Left hindlimb (tissue), 1 donor: Measurements from ENCODE around the gene TUBGCP2.
"Not testable (repeated sequence)": the region's sequence is repeated elsewhere in the genome, so short reads cannot be mapped to it uniquely, and the experiment has no call there.

Source experiments
- DNase-seq: peaks from one replicate; pipeline ENCODE4 v3.0.0-alpha.2; 2018

Gene TUBGCP2

DNA sequence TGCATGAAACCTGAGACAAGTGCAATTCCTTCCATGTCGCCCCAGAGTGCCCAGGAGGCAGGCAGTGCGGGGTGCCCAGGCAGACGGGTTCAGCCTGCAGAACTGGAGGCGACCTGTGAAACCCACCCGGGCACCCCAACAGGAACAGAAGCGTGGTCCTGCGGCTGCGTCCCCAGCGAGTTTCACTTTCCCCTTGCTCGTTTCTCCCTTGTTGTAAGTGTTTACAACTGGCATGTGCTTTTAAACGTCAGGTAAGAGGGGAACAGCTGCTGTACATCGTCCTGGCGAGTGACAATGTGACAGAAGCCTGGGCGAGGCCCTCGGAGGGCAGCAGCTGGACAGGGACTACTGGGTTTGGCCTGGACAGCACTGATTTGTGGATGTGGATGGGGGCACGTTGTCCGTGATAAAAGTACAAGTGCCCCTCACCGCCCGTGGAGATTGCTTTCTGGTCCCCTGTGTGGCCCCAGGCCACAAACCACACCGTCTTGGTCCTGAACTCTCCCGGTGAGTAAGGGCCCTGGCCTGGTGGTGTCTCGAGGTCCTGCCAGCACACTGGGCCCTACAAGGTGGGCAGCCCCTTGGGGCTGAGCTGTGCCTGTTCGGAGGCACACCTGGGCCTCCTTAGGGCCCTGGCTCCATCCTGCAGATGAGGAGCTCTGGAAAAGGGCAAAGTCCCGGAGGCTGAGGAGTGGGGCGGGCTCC, 67.0 kb downstream of the TUBGCP2 start:
- DNase-seq, result no peak

- DNase-seq, result no peak
Measured at GRCh38 chr10:133239990-133240389, 68.7 kb downstream of the TUBGCP2 start.

GRCh38 chr10:133238466-133238804, 70.2 kb downstream of the TUBGCP2 start:
- DNase-seq, result no peak

DNA sequence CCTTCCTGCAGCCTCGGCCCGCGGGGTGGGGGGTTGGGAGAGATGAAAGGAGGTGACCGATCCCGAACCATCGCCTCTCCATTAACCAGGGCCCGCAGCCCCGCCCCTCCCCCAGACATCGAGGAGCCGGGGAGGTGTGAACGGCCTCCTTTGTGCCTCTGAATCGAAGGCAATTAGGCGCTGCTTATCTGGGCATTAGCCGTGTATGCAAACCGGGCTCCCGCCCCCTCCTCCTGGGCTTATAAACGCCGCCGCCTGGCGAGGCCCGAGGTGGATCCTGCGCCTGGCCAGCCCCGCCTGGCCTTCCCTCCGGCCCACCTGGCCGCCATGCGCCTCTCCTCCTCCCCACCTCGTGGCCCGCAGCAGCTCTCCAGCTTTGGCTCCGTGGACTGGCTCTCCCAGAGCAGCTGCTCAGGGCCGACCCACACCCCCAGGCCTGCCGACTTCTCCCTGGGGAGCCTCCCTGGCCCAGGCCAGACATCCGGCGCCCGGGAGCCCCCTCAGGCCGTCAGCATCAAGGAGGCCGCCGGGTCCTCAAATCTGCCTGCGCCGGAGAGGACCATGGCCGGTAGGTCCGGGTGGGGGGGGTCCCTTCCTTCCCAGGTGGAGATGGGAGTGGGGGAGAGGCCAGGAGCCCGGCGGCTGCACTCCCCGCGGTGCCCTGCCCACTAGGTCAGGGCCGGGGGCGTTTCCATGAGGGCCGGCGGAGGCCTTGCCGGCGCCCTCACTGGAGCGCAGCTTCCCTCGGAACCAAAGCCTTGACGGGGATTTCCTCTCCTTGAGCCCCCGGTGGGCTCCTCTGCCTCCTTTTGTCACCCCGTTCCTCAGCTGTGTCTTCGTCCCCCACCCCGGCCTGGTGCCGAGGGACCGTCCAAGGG, 70.8 kb downstream of the TUBGCP2 start, which contains the start of gene VENTX:
TSS of gene VENTX (plus strand) at position 268 of the 878 bp plus-strand sequence. CDS start at position 328, 60 bp downstream.
- no peak for DNase-seq

DNA sequence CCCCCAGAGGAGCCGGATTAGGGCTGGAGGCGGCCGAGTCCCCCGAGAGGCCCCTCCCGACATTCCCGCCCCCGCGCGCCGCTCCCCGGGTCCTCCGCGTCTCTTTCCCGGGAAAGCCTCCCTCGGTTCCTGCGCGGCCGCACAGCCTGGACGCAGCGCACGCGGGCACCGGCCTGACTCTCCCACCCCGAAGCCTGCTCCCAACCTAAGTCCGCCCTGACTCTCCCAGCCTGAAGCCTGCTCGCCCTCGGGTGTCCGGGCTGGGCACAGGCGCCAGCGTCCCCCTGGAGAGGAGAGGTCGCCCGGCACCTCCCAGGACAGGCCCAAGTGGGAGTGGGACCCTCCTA, 71.5 kb downstream of the TUBGCP2 start:
- DNase-seq, result no peak

DNA sequence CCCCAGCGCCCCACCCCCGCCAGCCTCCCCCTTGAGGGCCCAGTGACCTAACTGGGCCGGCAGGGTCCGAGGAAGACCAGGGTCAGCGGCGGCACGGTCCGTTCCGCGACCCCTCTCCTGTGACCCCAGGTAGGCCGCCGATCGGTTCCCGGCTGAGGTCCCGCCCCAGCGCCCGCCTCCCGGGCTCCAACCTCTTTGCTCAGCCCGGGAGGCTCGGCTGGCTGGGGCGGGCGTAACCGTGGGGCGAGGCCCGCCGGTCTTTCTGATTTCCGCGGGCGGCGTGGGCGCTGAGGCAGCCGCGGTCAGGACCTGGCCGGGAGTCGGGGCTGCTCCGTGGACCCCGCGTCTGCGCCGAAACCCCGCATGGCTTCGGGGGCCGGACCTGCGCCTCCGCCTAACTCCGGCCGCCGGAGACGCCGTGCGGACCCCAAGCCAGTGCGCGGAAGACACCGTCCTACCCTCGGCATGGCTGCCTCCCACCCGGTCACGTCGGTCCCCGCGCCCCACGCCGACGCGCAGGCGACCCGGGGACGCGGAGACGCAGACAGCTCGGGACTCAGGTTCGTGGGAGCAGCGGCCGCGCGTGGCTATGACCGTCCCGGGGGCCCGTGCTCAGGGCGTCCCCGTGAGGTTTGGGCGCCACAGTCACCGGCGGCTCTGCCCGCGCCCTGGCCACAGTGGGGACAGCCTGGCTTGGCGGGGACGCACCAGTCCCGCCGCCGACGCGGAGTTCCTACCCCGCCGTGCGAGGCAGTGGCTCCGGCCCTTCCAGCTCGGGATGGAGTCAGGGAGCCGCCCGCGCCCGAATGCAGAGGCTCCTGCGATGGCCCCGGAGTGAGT, 72.1 kb downstream of the TUBGCP2 start:
- no peak for DNase-seq

- DNase-seq, result no peak
Measured at GRCh38 chr10:133235932-133236331, 72.7 kb downstream of the TUBGCP2 start.

DNA sequence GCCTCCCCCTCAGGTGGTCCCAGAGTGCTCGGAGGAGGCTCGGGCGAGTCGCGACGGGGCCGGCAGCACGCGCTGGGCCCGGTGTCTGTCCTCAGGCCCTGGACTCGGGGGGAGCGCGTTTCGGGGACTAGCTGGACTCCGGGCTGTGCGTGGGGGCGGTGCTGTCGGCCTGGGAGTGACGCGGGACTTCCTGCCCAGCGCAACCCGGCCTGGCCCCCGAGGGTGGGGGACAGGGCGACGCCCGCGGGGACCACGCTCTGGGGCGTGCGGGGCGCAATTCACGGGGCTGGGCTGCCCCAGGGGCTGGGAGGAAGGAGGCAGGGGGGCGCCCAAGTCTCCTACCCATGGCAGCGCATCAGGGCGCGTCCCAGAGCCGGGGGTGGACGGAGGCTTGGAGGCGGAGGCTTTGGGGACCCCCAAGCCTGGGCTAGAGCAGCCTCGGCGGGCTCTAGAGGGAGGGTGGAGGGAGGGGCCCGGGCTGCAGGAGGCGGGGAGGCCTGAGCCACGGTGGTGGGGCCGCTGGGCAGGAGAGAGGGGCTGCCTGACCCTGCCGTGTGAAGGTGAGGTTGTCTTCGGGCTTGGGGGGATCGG, 73.3 kb downstream of the TUBGCP2 start:
- DNase-seq, result no peak

GRCh38 chr10:133234796-133235195, 73.9 kb downstream of the TUBGCP2 start:
- not testable (repeated sequence) for DNase-seq

DNA sequence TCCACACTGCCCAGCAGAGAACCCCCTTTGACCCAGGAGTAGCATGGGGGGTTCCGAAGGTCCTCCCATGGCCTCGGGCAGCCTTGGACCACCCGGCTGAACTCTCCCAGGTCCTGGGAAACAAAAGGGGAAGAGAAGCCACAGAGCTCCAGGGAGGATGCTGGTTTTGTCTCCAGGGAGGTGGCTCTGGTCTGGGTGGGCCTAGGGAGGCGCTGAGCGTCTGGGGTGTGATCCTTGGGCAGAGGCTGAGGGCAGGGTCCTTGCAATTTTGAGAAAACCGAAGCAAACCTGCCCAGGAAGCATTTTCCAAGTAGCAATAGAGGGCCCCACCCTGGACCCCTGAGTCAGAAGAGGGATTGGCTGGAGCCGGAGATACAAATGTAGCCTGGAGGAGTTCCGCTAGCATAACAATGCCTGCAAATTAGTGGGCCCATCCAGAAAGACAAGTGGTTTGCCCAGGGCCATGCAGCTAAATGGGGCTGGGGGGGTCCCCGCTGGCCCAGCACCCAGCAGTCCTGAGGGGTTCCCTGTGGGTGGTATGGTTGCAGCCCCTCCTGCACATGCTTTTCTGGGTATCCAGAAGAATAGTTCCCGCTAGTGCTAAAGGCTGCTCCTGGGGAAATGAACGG, 76.6 kb downstream of the TUBGCP2 start:
- no peak for DNase-seq

- DNase-seq, result no peak
Measured at GRCh38 chr10:133231244-133231945, 77.3 kb downstream of the TUBGCP2 start.

DNA sequence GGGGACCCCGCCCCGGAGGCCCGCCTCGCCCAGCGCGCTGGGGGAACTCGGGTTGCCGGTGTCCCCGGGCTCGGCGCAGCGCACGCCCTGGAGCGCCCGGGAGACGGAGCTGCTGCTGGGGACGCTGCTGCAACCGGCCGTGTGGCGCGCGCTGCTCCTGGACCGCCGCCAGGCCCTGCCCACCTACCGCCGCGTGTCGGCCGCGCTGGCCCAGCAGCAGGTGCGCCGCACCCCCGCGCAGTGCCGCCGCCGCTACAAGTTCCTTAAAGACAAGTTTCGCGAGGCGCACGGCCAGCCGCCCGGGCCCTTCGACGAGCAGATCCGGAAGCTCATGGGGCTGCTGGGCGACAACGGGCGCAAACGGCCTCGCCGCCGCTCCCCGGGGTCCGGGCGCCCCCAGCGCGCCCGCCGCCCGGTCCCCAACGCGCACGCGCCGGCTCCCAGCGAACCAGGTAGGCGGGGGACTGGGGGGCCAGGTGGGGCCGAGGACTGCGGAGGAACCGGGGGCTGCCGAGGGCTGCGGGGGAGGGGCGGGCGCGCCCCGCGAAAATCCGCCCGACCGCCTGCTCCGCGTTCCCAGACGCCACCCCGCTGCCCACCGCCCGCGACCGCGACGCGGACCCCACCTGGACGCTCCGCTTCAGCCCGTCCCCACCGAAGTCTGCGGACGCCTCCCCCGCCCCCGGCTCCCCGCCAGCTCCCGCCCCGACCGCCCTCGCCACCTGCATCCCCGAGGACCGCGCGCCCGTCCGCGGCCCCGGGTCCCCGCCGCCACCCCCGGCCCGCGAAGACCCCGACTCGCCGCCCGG, 78.1 kb downstream of the TUBGCP2 start:
- no peak for DNase-seq

DNA sequence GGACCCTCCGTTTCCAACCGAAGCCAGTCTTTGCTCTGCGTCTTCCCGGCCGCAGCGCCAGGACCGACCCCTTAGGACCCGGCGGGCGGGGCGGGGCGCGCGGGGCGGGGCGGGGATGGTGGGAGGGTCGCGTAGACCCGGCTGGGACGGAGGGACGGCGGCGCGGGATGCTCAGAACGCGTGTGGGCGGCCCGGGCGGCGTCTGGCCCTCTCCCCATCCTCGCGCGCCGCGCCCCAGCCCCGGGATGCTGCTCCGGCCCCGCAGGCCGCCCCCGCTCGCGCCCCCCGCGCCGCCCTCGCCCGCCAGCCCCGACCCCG, 78.7 kb downstream of the TUBGCP2 start, which contains the start of gene UTF1:
TSS of gene UTF1 (plus strand) at position 174 of the 318 bp plus-strand sequence. CDS start at position 246, 72 bp downstream.
- DNase-seq, result no peak

GRCh38 chr10:133229265-133230043, 79.2 kb downstream of the TUBGCP2 start:
- no peak for DNase-seq
